Measurements from ENCODE around the gene PDGFC.

GRCh38 chr4:156958276-156959074, 13.1 kb downstream of the PDGFC start:
- TF ChIP-seq CTCF (IDR thresholded peaks at IDR 0.05) (no peak), REST (IDR thresholded peaks at IDR 0.05; ENCODE audit: insufficient read depth in 1 of 2, low read depth in 2 of 2, low read length in 1 of 2) (no peak)

Measured in Panc1 (cell line).